H1 (cell line): ENCODE results near the gene HM13. TPM values are rescaled to one million over a fixed set of nuclear protein-coding genes. Genes with fewer than 3 reads are reported as not detected.

Experiments
- BACH1 ChIP-seq: IDR thresholded peaks from 2 replicates; pipeline ENCODE4 v1.6.1; 2012; ENCODE audit warnings: low read length, improper control_type of control experiment
- EGR1 ChIP-seq: IDR thresholded peaks from 2 replicates; pipeline ENCODE4 v1.6.1; 2011; ENCODE audit warnings: low read depth, low read length, borderline replicate concordance
- EZH2 ChIP-seq: fragments of 200-600 bp; sonication (generic); IDR thresholded peaks from 2 replicates; pipeline ENCODE4 v1.7.1; 2012; ENCODE audit warnings: low read depth, mild to moderate bottlenecking, moderate library complexity, low read length, inconsistent platforms; ENCODE audit not compliant: severe bottlenecking
- GTF2F1 ChIP-seq: IDR thresholded peaks from 2 replicates; pipeline ENCODE4 v1.6.1; 2012; ENCODE audit warnings: low read depth, low read length, improper control_type of control experiment, borderline replicate concordance
- KDM1A ChIP-seq: fragments of 200-600, 300-600 bp; sonication (generic); IDR thresholded peaks from 2 replicates; pipeline ENCODE4 v1.7.1; 2016; ENCODE audit warnings: mild to moderate bottlenecking, low read length, borderline replicate concordance
- NRF1 ChIP-seq: IDR thresholded peaks from 2 replicates; pipeline ENCODE4 v1.6.1; 2011; ENCODE audit warnings: mild to moderate bottlenecking, low read depth, low read length, improper control_type of control experiment
- POLR2AphosphoS5 ChIP-seq: IDR thresholded peaks from 2 replicates; pipeline ENCODE4 v1.6.1; 2011; ENCODE audit warnings: low read depth, low read length
- SUZ12 ChIP-seq: fragments of 200-600 bp; sonication (generic); IDR thresholded peaks from 2 replicates; pipeline ENCODE4 v1.6.1; 2012; ENCODE audit warnings: mild to moderate bottlenecking, inconsistent platforms, low read length, moderate library complexity, mixed read lengths
- TAF1 ChIP-seq: IDR thresholded peaks from 2 replicates; pipeline ENCODE4 v1.6.1; 2011; ENCODE audit warnings: mild to moderate bottlenecking, low read depth, low read length
- TBP ChIP-seq: IDR thresholded peaks from 2 replicates; pipeline ENCODE4 v1.6.1; 2011; ENCODE audit warnings: low read depth, low read length, improper control_type of control experiment
- TCF12 ChIP-seq: IDR thresholded peaks from 2 replicates; pipeline ENCODE4 v1.6.1; 2011; ENCODE audit warnings: low read depth, mild to moderate bottlenecking, low read length
- polyA plus RNA-seq, 7 experiments: library from polyadenylated mRNA; depleted of rRNA in 3 of 7; stranded (reverse) in 5 of 7; unstranded in 2 of 7; fragments of >200 nt in 5 of 7; fragments of 200-250 nt in 2 of 7; gene quantifications; 1 replicate in 5 of 7; 2 replicates in 1 of 7; 4 replicates in 1 of 7; pipeline versions ENCODE4 v1.2.1 to v1.2.3, GENCODE V29; 2011 to 2013; ENCODE audit warnings: missing spikeins in 2 of 7, mixed read lengths in 2 of 7
- total RNA-seq: library from RNA; stranded (reverse); fragmentation: NEBNext Ultra II Directional; extraction: Animal tissue kit (Norgen Biotek cat#: 25700); gene quantifications from 2 replicates; pipeline ENCODE4 v1.2.1, GENCODE V29; 2021
- TF ChIP-seq, protein P1 (sequence below): IDR thresholded peaks from 2 replicates; pipeline ENCODE4 v1.6.1; 2012; ENCODE audit warnings: inconsistent platforms
- TF ChIP-seq, protein P2 (sequence below): IDR thresholded peaks from 2 replicates; pipeline ENCODE4 v1.6.1; 2012; ENCODE audit warnings: inconsistent platforms
- TF ChIP-seq, protein P3 (sequence below): IDR thresholded peaks from 2 replicates; pipeline ENCODE4 v1.6.1; 2012; ENCODE audit warnings: low read length, inconsistent platforms

Gene HM13
- total and polyA plus RNA-seq, 2 of the 8 experiments (the other 6 are each of a cell fraction or from before 2014, with no cell fraction given): 118 to 183 TPM

DNA sequence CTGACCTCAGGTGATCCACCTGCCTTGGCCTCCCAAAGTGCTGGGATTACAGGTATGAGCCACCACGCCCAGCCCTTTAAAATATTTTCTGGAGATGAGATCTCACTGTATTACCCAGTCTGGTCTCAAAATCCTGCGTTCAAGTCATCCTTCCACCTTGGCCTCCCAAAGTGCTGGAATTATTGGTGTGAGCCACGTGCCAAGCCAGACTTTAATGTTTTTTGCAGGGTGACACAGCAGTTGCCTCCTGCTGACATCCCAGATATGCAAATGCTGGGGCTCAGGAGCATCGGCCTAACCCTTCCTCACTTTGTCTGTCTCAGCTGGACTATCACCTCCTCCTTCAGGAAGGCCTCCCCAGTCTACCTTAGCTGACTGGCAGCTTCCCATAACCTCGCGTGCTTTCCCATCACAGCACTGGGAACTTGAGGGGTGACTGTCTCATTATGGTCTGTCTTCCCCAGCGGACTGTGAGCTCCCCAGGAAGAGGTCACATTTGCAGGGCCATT, 76.5 kb downstream of the HM13 start (continued):
- peak; percentile 92 for TF ChIP-seq BACH1
- TF ChIP-seq TCF12: no peak
- TF ChIP-seq TBP: peak; percentile 34; the same call in 1 of the 2 replicates
- no peak for TF ChIP-seq NRF1
- TF ChIP-seq, protein P1, sequence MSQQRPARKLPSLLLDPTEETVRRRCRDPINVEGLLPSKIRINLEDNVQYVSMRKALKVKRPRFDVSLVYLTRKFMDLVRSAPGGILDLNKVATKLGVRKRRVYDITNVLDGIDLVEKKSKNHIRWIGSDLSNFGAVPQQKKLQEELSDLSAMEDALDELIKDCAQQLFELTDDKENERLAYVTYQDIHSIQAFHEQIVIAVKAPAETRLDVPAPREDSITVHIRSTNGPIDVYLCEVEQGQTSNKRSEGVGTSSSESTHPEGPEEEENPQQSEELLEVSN: 0 out of 2 replicates have a peak, but pooled peaks have one; percentile 18
- TF ChIP-seq EZH2: no peak
- TF ChIP-seq POLR2AphosphoS5: no peak; the same call in 1 of the 2 replicates
- 0 out of 2 replicates have a peak, but pooled peaks have one; percentile 42 for TF ChIP-seq KDM1A
- TF ChIP-seq SUZ12: no peak
- TF ChIP-seq, protein P2, sequence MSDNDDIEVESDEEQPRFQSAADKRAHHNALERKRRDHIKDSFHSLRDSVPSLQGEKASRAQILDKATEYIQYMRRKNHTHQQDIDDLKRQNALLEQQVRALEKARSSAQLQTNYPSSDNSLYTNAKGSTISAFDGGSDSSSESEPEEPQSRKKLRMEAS: peak; percentile 61
- no peak for TF ChIP-seq GTF2F1
- TF ChIP-seq EGR1: no peak
- TF ChIP-seq, protein P3, sequence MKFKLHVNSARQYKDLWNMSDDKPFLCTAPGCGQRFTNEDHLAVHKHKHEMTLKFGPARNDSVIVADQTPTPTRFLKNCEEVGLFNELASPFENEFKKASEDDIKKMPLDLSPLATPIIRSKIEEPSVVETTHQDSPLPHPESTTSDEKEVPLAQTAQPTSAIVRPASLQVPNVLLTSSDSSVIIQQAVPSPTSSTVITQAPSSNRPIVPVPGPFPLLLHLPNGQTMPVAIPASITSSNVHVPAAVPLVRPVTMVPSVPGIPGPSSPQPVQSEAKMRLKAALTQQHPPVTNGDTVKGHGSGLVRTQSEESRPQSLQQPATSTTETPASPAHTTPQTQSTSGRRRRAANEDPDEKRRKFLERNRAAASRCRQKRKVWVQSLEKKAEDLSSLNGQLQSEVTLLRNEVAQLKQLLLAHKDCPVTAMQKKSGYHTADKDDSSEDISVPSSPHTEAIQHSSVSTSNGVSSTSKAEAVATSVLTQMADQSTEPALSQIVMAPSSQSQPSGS: no peak
- peak; percentile 38; the same call in 1 of the 2 replicates for TF ChIP-seq TAF1
